H7 (cell line): ENCODE measurements around the gene ERGIC2. TPM values are rescaled to one million over a fixed set of nuclear protein-coding genes. Genes with fewer than 3 reads are reported as not detected.
"Not testable (repeated sequence)": the region's sequence is repeated elsewhere in the genome, so short reads cannot be mapped to it uniquely, and the experiment has no call there.

ENCODE experiments used
- DNase-seq: peaks from one replicate; pipeline ENCODE4 v3.0.0; 2012
- H3K27me3 ChIP-seq: 2 replicates; pipeline ENCODE4 v1.6.0; 2011; ENCODE audit warnings: mild to moderate bottlenecking, low read length; ENCODE audit not compliant: control insufficient read depth, insufficient read depth
- H3K36me3 ChIP-seq: replicated peaks from 2 replicates; pipeline ENCODE4 v1.5.1; 2011; ENCODE audit warnings: low read length; ENCODE audit not compliant: control insufficient read depth, insufficient read depth
- H3K4me3 ChIP-seq: 2 replicates; pipeline ENCODE4 v1.5.1; 2011; ENCODE audit warnings: low read depth, mild to moderate bottlenecking, control low read depth, low read length, moderate library complexity; ENCODE audit not compliant: insufficient read depth
- total RNA-seq: library from RNA; depleted of rRNA; stranded (reverse); fragments of >200 nt; shearing (Covaris generic); gene quantifications from 2 replicates; pipeline ENCODE4 v1.2.3, GENCODE V29; 2014; rRNA removed

The ERGIC2 gene
- total RNA-seq, 1 experiment from 2014 or later, result 70.8 TPM

GRCh38 chr12:29304388-29304787, 76.6 kb downstream of the ERGIC2 start:
- Histone ChIP-seq H3K36me3 (no peaks in the 10 kb centered on the region), H3K4me3 (no peak overlapping the region)
- no peak for DNase-seq

GRCh38 chr12:29301114-29301513, 79.9 kb downstream of the ERGIC2 start:
- no peaks in the 10 kb centered on the region for H3K36me3 ChIP-seq
- H3K27me3 ChIP-seq, result no peaks in the 10 kb centered on the region
- no peak overlapping the region for H3K4me3 ChIP-seq
- no peak for DNase-seq

More at GRCh38 chr12:29304388-29304787, 76.6 kb downstream of the ERGIC2 start:
- no peaks in the 10 kb centered on the region for H3K27me3 ChIP-seq

GRCh38 chr12:29299633-29300032, 81.3 kb downstream of the ERGIC2 start:
- no peaks in the 10 kb centered on the region for H3K36me3 ChIP-seq
- no peak overlapping the region for H3K4me3 ChIP-seq
- DNase-seq, result no peak
- no peaks in the 10 kb centered on the region for H3K27me3 ChIP-seq

GRCh38 chr12:29291226-29291625, 89.7 kb downstream of the ERGIC2 start:
- H3K27me3 ChIP-seq, result no peaks in the 10 kb centered on the region
- no peak overlapping the region for H3K4me3 ChIP-seq
- no peak for DNase-seq
- H3K36me3 ChIP-seq, result no peaks in the 10 kb centered on the region

- not testable (repeated sequence) for H3K36me3 ChIP-seq, H3K4me3 ChIP-seq, DNase-seq, H3K27me3 ChIP-seq
These were observed 90.5 kb downstream of the ERGIC2 start for GRCh38 chr12:29290475-29290874.

GRCh38 chr12:29288031-29288430, 92.9 kb downstream of the ERGIC2 start:
- Histone ChIP-seq H3K27me3 (no peaks in the 10 kb centered on the region), H3K4me3 (no peak overlapping the region), H3K36me3 (no peaks in the 10 kb centered on the region)
- no peak for DNase-seq

GRCh38 chr12:29287622-29288021, 93.3 kb downstream of the ERGIC2 start:
- no peaks in the 10 kb centered on the region for H3K27me3 ChIP-seq
- no peak overlapping the region for H3K4me3 ChIP-seq
- no peaks in the 10 kb centered on the region for H3K36me3 ChIP-seq
- peak; percentile 17 for DNase-seq

Other genes with a start within 250 kb of the ERGIC2 start
- gene FAR2, start 231.9 kb downstream of the ERGIC2 start, total RNA-seq, result 16.1 and 16.2 TPM in 2 replicates
- not detected in 2 replicates for gene OVCH1, start 116.5 kb upstream of the ERGIC2 start, total RNA-seq